HEK293T (cell line): Measurements from ENCODE around the gene TMEM181.

Experiments
- ARNT ChIP-seq: fragments of 450-650 bp; IDR thresholded peaks from 2 replicates; pipeline ENCODE4 v1.6.1; 2017; ENCODE audit warnings: mild to moderate bottlenecking
- BHLHE40 ChIP-seq: fragments of 450-650 bp; IDR thresholded peaks from 2 replicates; pipeline ENCODE4 v1.6.1; 2016; ENCODE audit warnings: mild to moderate bottlenecking, moderate library complexity, borderline replicate concordance
- ELF4 ChIP-seq: fragments of 450-650 bp; IDR thresholded peaks from 2 replicates; pipeline ENCODE4 v1.6.1; 2017; ENCODE audit warnings: antibody characterized with exemption
- FOXA1 ChIP-seq: fragments of 450-650 bp; IDR thresholded peaks from 2 replicates; pipeline ENCODE4 v1.6.1; 2016; ENCODE audit warnings: mild to moderate bottlenecking
- FOXK2 ChIP-seq: fragments of 450-650 bp; IDR thresholded peaks from 2 replicates; pipeline ENCODE4 v1.6.1; 2016; ENCODE audit warnings: mild to moderate bottlenecking
- FOXM1 ChIP-seq: fragments of 450-650 bp; IDR thresholded peaks from 2 replicates; pipeline ENCODE4 v1.6.1; 2017; ENCODE audit warnings: mild to moderate bottlenecking, borderline replicate concordance
- L3MBTL2 ChIP-seq: fragments of 450-650 bp; conservative IDR thresholded peaks from 2 replicates; pipeline ENCODE4 v1.6.1; 2016; ENCODE audit warnings: mild to moderate bottlenecking
- LEF1 ChIP-seq: fragments of 450-650 bp; IDR thresholded peaks from 2 replicates; pipeline ENCODE4 v1.6.1; 2017; ENCODE audit warnings: mild to moderate bottlenecking, borderline replicate concordance
- NFRKB ChIP-seq: fragments of 450-650 bp; IDR thresholded peaks from 2 replicates; pipeline ENCODE4 v1.6.1; 2016; ENCODE audit warnings: mild to moderate bottlenecking, moderate library complexity
- SP1 ChIP-seq: fragments of 450-650 bp; IDR thresholded peaks from 2 replicates; pipeline ENCODE4 v1.6.1; 2017
- SUZ12 ChIP-seq: fragments of 450-650 bp; IDR thresholded peaks from 2 replicates; pipeline ENCODE4 v1.6.1; 2016; ENCODE audit warnings: mild to moderate bottlenecking
- TARDBP ChIP-seq: fragments of 450-650 bp; IDR thresholded peaks from 2 replicates; pipeline ENCODE4 v1.6.1; 2016
- ZNF384 ChIP-seq: fragments of 450-650 bp; IDR thresholded peaks from 2 replicates; pipeline ENCODE4 v1.6.1; 2016

DNA sequence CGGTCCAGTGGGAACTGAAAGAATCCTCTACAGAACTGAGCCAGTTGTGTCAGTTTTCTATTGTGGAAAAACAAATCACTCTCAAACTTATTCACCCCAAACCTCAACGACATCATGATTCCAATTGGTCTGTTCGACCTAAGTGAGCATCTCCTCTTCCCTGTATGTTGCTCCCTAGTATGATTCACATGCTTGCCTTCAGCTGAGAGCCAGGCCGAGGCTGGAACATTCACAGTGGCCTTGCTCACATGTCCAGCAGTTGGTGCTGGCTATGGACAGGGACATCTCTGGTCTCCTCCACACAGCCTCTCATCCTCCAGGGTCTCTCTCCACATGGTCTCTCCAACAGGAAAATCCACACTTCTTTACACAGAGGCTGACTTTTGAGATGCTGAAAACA, 28.3 kb upstream of the TMEM181 start:
- TF ChIP-seq ARNT (no peak), ELF4 (no peak), FOXA1 (no peak), SP1 (no peak), TARDBP (no peak), ZNF384 (no peak), BHLHE40 (no peak), SUZ12 (no peak), LEF1 (no peak), L3MBTL2 (no peak), FOXM1 (no peak), NFRKB (no peak), FOXK2 (no peak)
